GM21423 (cell line): ENCODE measurements around the gene PLCZ1.

ENCODE experiments used
- ATAC-seq: cut with Tn5 transposase; IDR thresholded peaks from one replicate; pipeline ENCODE4 v1.9.1; 2021; ENCODE audit warnings: mild to moderate bottlenecking, moderate library complexity; ENCODE audit not compliant: unreplicated experiment

PLCZ1 gene

GRCh38 chr12:18640321-18640955 lies 97.4 kb downstream of the PLCZ1 start:
- no peak for ATAC-seq

- no peak for ATAC-seq
Observed at GRCh38 chr12:18634382-18634781, 103.4 kb downstream of the PLCZ1 start.
